Measurements from ENCODE around the gene GASK1B.

DNA sequence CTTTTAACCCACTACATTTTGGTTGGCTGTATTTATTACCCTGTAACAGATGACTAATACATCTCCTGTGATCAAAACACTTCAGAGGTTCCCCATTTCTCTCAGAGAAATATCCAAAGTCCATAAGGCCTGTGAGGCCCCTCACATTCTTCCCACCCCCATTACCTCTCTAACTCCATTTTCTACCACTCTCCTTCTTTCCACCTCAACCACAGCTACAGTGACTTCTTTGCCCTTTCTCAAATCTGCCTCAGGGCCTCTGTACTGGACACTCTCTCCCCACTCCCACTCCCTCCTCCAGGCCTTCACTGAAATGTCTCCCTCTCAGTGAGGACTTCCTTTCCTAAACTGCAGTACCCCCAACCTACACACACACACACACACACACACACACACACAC lies 29.1 kb upstream of the GASK1B start:
- TF ChIP-seq, protein P1, sequence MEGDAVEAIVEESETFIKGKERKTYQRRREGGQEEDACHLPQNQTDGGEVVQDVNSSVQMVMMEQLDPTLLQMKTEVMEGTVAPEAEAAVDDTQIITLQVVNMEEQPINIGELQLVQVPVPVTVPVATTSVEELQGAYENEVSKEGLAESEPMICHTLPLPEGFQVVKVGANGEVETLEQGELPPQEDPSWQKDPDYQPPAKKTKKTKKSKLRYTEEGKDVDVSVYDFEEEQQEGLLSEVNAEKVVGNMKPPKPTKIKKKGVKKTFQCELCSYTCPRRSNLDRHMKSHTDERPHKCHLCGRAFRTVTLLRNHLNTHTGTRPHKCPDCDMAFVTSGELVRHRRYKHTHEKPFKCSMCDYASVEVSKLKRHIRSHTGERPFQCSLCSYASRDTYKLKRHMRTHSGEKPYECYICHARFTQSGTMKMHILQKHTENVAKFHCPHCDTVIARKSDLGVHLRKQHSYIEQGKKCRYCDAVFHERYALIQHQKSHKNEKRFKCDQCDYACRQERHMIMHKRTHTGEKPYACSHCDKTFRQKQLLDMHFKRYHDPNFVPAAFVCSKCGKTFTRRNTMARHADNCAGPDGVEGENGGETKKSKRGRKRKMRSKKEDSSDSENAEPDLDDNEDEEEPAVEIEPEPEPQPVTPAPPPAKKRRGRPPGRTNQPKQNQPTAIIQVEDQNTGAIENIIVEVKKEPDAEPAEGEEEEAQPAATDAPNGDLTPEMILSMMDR (conservative IDR thresholded peaks at IDR 0.05 in 1 of 2, IDR thresholded peaks at IDR 0.05 in 1 of 2; ENCODE audit: extremely low read depth in 1 of 2, insufficient read depth in 1 of 2, low read depth in 1 of 2, low read length in 2 of 2): no peak
- TF ChIP-seq EZH2 (IDR thresholded peaks at IDR 0.05; ENCODE audit: borderline replicate concordance, low read length): no peak

Measured in mammary epithelial cell (primary cell).